ENCODE data around the gene TP63.
A peak's percentile ranks its signal among the peaks of the same experiment; 100 is the strongest.

TP63 gene

GRCh38 chr3:189712906-189713483 is 81.8 kb downstream of the TP63 start:
- peak in 1 of 2 donors; percentile 24 for DNase-seq (ENCODE audit: low read depth in 2 of 2)
- H3K4me3 ChIP-seq (replicated peaks in 1 of 2; ENCODE audit: low read depth in 2 of 2, low read length in 2 of 2): no peak overlapping the region
- no peak for TF ChIP-seq CTCF (IDR thresholded peaks at IDR 0.05; ENCODE audit: low read depth, low read length)

- peak; percentile 67 to 77 for DNase-seq (ENCODE audit: low read depth in 2 of 2)
Measured at GRCh38 chr3:189714991-189715961, 84.1 kb downstream of the TP63 start.

GRCh38 chr3:189718215-189718614 is 87.0 kb downstream of the TP63 start:
- no peak for DNase-seq (ENCODE audit: low read depth in 2 of 2)
- TF ChIP-seq CTCF (IDR thresholded peaks at IDR 0.05; ENCODE audit: low read depth, low read length): no peak
- H3K4me3 ChIP-seq (replicated peaks in 1 of 2; ENCODE audit: low read depth in 2 of 2, low read length in 2 of 2): no peak overlapping the region

More at GRCh38 chr3:189714991-189715961, 84.1 kb downstream of the TP63 start:
- H3K4me3 ChIP-seq (replicated peaks in 1 of 2; ENCODE audit: low read depth in 2 of 2, low read length in 2 of 2): no peak overlapping the region
- no peak for TF ChIP-seq CTCF (IDR thresholded peaks at IDR 0.05; ENCODE audit: low read depth, low read length)

GRCh38 chr3:189720736-189721417 is 89.7 kb downstream of the TP63 start:
- TF ChIP-seq CTCF (IDR thresholded peaks at IDR 0.05; ENCODE audit: low read depth, low read length): no peak
- peak in 1 of 2 donors; percentile 33 for DNase-seq (ENCODE audit: low read depth in 2 of 2)
- no peak overlapping the region for H3K4me3 ChIP-seq (replicated peaks in 1 of 2; ENCODE audit: low read depth in 2 of 2, low read length in 2 of 2)

- no peak for TF ChIP-seq CTCF (IDR thresholded peaks at IDR 0.05; ENCODE audit: low read depth, low read length)
- no peak overlapping the region for H3K4me3 ChIP-seq (replicated peaks in 1 of 2; ENCODE audit: low read depth in 2 of 2, low read length in 2 of 2)
- DNase-seq (ENCODE audit: low read depth in 2 of 2): no peak
Measured at GRCh38 chr3:189721873-189722665, 90.9 kb downstream of the TP63 start.

GRCh38 chr3:189724356-189724755 is 93.2 kb downstream of the TP63 start:
- no peak overlapping the region for H3K4me3 ChIP-seq (replicated peaks in 1 of 2; ENCODE audit: low read depth in 2 of 2, low read length in 2 of 2)
- peak; percentile 27 to 56 for DNase-seq (ENCODE audit: low read depth in 2 of 2)
- TF ChIP-seq CTCF (IDR thresholded peaks at IDR 0.05; ENCODE audit: low read depth, low read length): no peak

All from cardiac fibroblast (primary cell).